ENCODE data around the gene OR8B8. TPM values are rescaled to one million over a fixed set of nuclear protein-coding genes. Genes with fewer than 3 reads are reported as not detected.
A peak's percentile ranks its signal among the peaks of the same experiment; 100 is the strongest.
"Not testable (repeated sequence)": the region's sequence is repeated elsewhere in the genome, so short reads cannot be mapped to it uniquely, and the experiment has no call there.

Gene OR8B8
- total RNA-seq, 2 donors from 2014 or later, result not detected

- Histone ChIP-seq H3K4me1 (no peaks in the 10 kb centered on the region), H3K27me3 (no peaks in the 10 kb centered on the region), H3K4me3 (no peak within 1 kb of the TSS), H3K9me3 (no peaks in the 10 kb centered on the region), H3K9ac (ENCODE audit: low read depth in 2 of 2, low read length in 2 of 2) (no peak within 1 kb of the TSS), H3K36me3 (no peaks in the 10 kb centered on the region), H3K27ac (no peak within 1 kb of the TSS)
- intact Hi-C loops (cut with DNase I), result no loop called here
- no peak for DNase-seq
- TF ChIP-seq, protein P1, sequence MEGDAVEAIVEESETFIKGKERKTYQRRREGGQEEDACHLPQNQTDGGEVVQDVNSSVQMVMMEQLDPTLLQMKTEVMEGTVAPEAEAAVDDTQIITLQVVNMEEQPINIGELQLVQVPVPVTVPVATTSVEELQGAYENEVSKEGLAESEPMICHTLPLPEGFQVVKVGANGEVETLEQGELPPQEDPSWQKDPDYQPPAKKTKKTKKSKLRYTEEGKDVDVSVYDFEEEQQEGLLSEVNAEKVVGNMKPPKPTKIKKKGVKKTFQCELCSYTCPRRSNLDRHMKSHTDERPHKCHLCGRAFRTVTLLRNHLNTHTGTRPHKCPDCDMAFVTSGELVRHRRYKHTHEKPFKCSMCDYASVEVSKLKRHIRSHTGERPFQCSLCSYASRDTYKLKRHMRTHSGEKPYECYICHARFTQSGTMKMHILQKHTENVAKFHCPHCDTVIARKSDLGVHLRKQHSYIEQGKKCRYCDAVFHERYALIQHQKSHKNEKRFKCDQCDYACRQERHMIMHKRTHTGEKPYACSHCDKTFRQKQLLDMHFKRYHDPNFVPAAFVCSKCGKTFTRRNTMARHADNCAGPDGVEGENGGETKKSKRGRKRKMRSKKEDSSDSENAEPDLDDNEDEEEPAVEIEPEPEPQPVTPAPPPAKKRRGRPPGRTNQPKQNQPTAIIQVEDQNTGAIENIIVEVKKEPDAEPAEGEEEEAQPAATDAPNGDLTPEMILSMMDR (IDR thresholded peaks at IDR 0.05), result no peak
Measured at GRCh38 chr11:124424384-124424921, 21.0 kb downstream of the OR8B8 start, which contains the start of gene OR8B4. Gene OR8B4, minus strand, starts transcription at chr11:124424871. Its CDS starts 0 bp downstream, at chr11:124424871.

DNA sequence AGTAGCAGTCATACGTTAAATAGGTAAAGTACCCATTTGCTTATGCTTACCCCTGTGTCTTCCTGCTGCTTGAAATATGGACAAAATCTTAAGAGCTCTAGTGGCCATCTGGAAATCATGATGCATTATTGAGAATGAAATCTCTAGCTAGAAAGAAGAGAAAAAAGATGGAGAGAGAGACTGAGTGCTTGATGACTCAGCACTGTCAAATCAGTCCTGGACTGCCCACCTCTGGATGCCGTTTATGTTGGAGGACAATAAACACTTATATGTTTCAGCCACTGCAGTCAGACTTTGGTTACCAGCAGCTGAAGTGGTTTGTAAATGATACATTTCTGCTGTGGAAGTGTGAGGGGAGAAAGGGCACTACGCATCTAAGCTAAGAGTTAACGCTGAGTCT is 24.5 kb downstream of the OR8B8 start:
- TF ChIP-seq, protein P1 (IDR thresholded peaks at IDR 0.05), result no peak
- intact Hi-C loops (cut with DNase I), result no loop called here
- Histone ChIP-seq H3K4me3 (no peak overlapping the region), H3K27ac (no peak overlapping the region), H3K4me1 (no peaks in the 10 kb centered on the region), H3K27me3 (no peaks in the 10 kb centered on the region), H3K9me3 (no peaks in the 10 kb centered on the region), H3K9ac (ENCODE audit: low read depth in 2 of 2, low read length in 2 of 2) (no peak overlapping the region), H3K36me3 (no peaks in the 10 kb centered on the region)
- DNase-seq, result no peak

DNA sequence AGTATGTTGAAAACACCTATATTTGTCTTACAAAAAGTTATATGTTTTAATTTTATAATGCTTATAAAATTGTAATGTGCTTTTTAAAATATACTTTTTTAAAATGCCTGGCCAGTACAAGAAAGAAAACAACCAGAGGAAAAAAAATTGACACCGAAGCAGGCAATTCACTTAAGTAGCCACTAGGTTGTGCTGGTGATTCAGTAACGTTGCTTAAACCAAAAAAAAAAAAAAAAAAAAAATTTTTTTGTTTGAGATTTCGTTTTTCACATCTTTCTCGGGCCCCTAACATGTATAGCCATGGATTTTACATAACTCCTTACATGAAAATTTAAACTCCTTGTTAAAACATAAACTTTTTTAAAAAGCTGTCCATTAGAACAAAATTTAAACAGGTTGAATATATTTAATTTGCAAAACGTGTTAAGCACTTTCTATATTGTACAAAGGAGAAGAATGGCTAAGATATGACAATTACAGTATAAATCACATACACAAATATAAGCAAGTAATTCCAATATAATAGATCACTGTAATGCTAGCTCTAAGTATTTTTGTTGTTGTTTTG is 30.1 kb downstream of the OR8B8 start:
- Histone ChIP-seq H3K27me3 (no peaks in the 10 kb centered on the region), H3K4me1 (no peaks in the 10 kb centered on the region), H3K4me3 (no peak overlapping the region), H3K9ac (ENCODE audit: low read depth in 2 of 2, low read length in 2 of 2) (no peak overlapping the region), H3K27ac (no peak overlapping the region), H3K9me3 (no peaks in the 10 kb centered on the region), H3K36me3 (no peaks in the 10 kb centered on the region)
- intact Hi-C loops (cut with DNase I), result loop anchor here (5.0 kb wide), 1 partner anchor 177 kb away; no protein-coding TSS in a partner anchor
- TF ChIP-seq, protein P1 (IDR thresholded peaks at IDR 0.05), result peak; percentile 86
- no peak for DNase-seq

GRCh38 chr11:124409906-124410305 is 35.6 kb downstream of the OR8B8 start:
- intact Hi-C loops (cut with DNase I), result no loop called here
- Histone ChIP-seq H3K27ac (no peak overlapping the region), H3K9ac (ENCODE audit: low read depth in 2 of 2, low read length in 2 of 2) (no peak overlapping the region), H3K36me3 (no peaks in the 10 kb centered on the region), H3K4me1 (no peaks in the 10 kb centered on the region), H3K9me3 (no peaks in the 10 kb centered on the region), H3K4me3 (no peak overlapping the region), H3K27me3 (no peaks in the 10 kb centered on the region)
- no peak for DNase-seq
- TF ChIP-seq, protein P1 (IDR thresholded peaks at IDR 0.05), result no peak

GRCh38 chr11:124405581-124405980 is 39.9 kb downstream of the OR8B8 start:
- DNase-seq, result no peak
- H3K36me3 ChIP-seq, result no peaks in the 10 kb centered on the region
- TF ChIP-seq, protein P1 (IDR thresholded peaks at IDR 0.05), result no peak
- no peak overlapping the region for H3K9ac ChIP-seq (ENCODE audit: low read depth in 2 of 2, low read length in 2 of 2)
- H3K9me3 ChIP-seq, result no peaks in the 10 kb centered on the region
- H3K4me1 ChIP-seq, result no peaks in the 10 kb centered on the region
- H3K4me3 ChIP-seq, result no peak overlapping the region
- intact Hi-C loops (cut with DNase I), result no loop called here
- H3K27me3 ChIP-seq, result no peaks in the 10 kb centered on the region
- no peak overlapping the region for H3K27ac ChIP-seq

GRCh38 chr11:124403186-124403585 is 42.3 kb downstream of the OR8B8 start:
- H3K36me3 ChIP-seq; H3K27me3 ChIP-seq; H3K9ac ChIP-seq (ENCODE audit: low read depth in 2 of 2, low read length in 2 of 2); H3K4me1 ChIP-seq; H3K9me3 ChIP-seq; H3K27ac ChIP-seq; H3K4me3 ChIP-seq; intact Hi-C loops (cut with DNase I); DNase-seq: not testable (repeated sequence)

Data from colonic mucosa (tissue), 4 donors.